ENCODE results near the gene KCTD16. TPM values are rescaled to one million over a fixed set of nuclear protein-coding genes. Genes with fewer than 3 reads are reported as not detected.

Gene KCTD16
- total RNA-seq: 0.10 and 0.18 TPM in 2 replicates

DNA sequence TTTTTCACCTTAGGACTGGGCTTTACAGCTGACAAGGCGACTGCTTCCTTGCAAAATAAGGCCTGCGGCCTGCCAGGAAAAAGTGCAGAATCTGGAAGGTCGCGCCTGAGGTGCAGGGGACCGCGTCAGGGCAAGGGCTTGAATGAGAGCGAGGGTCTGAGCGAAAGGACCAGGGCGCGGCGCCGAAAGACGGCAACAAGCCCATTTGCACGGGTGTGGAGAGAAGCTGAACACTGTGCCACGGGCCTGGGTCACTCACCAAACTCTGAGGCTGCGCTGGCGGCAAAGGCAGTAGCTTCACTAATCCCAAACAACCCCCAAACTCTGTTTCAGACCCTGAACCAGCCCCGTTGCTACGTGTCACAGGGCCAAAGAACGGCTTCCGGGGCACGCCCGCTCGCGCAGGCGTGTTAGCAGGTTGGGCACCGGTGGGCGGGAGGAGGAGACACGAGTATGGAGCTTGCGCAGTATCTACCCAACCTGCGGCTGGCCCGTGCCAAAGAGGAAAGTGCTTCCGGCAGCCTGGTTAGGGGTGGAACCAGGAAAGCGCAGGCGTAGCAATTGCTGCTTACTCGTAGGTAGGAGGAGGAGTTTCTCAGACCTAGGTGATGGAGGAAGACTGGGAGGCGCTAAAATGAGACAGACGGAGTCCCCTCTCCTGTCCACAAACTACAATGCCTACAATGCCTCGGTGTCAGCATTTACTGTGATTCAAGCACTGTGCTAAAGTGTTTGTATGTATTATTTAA is at the start of gene KCTD16, which contains the start of gene YIPF5:
TSS of gene KCTD16 (plus strand) at position 598 of the 749 bp plus-strand sequence.
TSS of gene YIPF5 (minus strand) at position 384 of the 749 bp plus-strand sequence. CDS start 704 bp downstream, outside the sequence.
- DNase-seq (ENCODE audit: extremely low read depth, low read depth, low spot score): peak; percentile 81

DNA sequence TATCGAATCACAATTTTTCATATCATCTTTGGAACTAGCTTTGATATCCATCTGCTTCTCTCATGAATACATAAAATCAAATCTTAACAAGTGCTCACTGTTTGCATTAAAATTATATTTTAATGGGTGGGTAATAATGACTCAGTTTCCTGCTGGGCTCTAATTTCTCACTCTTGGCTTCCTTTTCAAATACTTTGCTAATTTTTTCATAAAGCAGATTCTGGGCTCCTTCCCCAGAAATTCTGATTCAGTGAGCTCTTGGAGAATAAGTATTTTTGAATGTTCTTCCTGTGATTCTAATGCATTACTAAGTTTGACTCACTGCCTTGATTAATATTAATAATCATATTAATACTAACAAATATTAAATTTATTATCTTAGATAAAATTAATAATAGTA is 49.1 kb upstream of the KCTD16 start:
- peak; percentile 10 for DNase-seq (ENCODE audit: extremely low read depth, low read depth, low spot score)

GRCh38 chr5:144122081-144122480 is 48.6 kb upstream of the KCTD16 start:
- DNase-seq (ENCODE audit: extremely low read depth, low read depth, low spot score): no peak

DNA sequence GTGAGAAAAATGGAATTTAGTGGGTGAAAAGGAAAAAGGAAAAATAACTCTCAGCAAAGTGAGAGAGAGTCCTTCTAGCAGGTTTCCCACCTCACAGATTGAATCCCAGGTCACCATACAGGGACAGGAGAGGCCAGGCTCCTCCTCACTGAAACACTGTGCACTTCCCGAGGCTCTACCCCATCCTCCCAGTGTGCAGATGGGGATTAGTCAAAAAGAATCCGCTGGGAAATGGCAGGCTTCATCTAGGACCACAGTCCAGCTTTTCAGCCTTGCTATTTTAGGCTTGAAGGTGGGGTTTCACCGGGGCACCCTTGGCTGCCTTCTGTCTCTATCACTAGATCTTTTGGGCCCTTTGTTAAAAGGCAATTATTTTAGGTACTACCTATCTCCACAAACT is 48.0 kb upstream of the KCTD16 start:
- no peak for DNase-seq (ENCODE audit: extremely low read depth, low read depth, low spot score)

- DNase-seq (ENCODE audit: extremely low read depth, low read depth, low spot score): no peak
These were observed 45.4 kb upstream of the KCTD16 start for GRCh38 chr5:144125163-144125726.

DNA sequence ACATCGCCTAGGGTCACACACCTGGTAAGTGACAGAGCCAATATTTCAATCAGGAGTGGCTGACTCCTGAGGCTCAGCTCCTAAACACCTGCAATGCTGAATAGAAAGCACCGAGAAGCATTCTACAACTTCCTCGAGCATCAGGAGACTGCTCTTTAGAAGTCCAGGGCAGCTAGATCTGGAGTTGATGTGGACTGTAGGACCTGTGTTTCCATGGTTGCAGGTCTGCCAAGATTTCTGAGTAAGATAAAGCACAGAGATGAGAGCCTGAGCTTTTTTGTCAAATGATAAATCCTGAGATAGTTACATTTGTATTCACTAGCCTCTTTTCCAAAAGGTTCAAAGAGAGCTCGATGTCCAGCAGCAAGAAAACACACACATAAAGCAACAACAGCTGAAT is 44.0 kb upstream of the KCTD16 start:
- no peak for DNase-seq (ENCODE audit: extremely low read depth, low read depth, low spot score)

DNA sequence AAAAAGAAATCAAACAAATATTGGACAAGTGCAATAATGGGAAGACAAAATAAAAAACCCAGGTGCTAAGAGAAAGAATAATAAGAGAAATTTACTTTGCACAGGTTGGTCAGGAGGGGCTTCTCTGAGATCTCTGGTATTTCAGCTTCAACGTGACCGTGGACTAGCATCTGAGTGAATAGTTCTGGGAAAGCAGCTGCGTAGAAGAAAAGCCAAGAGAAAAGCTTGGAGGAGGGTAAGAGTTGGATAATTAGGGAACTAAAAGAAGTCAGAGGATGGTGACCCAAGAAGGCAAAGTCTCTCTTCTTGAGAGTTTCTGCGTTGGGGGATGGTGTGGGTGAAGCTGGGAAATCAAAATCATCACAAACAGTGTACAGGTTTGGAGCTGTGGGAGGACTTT is 41.8 kb upstream of the KCTD16 start:
- DNase-seq (ENCODE audit: extremely low read depth, low read depth, low spot score): no peak

DNA sequence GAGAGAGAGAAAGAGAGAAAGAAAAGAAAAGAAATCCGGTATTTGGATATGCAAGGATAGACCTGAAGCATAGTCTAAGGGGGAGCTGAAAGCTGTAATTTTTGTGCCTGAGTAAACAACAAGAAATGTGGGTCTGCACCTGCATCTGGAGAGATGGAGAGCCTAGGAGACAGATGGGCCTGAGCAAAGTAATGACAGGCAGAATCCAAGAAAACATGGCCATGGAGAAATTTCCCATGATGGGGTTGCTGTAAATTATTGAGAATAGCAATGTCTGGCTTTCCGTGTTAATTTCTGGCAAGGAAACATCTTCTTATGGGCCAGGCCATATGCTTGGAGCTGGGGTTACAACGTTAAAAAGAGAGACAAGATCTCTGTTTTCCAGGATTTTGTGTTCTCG is 40.4 kb upstream of the KCTD16 start:
- no peak for DNase-seq (ENCODE audit: extremely low read depth, low read depth, low spot score)

- no peak for DNase-seq (ENCODE audit: extremely low read depth, low read depth, low spot score)
These were observed 39.4 kb upstream of the KCTD16 start for GRCh38 chr5:144131261-144131660.

- no peak for DNase-seq (ENCODE audit: extremely low read depth, low read depth, low spot score)
These were observed 37.5 kb upstream of the KCTD16 start for GRCh38 chr5:144133050-144133633.

GRCh38 chr5:144134194-144134826 is 36.4 kb upstream of the KCTD16 start:
- no peak for DNase-seq (ENCODE audit: extremely low read depth, low read depth, low spot score)

GRCh38 chr5:144135113-144135762 is 35.4 kb upstream of the KCTD16 start:
- no peak for DNase-seq (ENCODE audit: extremely low read depth, low read depth, low spot score)

DNA sequence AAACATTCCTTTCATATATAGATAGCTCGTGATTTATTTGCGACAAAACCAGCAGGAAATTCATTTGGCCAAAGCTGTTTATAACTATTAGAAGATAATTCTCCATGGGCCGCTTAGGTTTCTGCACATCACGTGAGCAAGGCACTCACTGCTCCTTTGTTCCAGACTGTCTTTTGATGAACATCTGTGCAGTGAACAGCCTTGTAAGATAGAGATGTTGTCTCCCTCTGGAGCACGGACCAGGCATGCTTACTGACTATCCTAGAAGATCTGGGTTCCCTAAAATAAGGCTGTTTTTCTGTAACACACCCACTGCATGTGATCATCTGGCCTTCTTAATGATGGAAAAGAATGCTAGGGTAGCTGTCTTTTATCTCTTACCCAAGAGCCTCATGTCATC is 31.1 kb upstream of the KCTD16 start:
- no peak for DNase-seq (ENCODE audit: extremely low read depth, low read depth, low spot score)

- DNase-seq (ENCODE audit: extremely low read depth, low read depth, low spot score): no peak
These were observed 29.1 kb upstream of the KCTD16 start for GRCh38 chr5:144141585-144141984.

- no peak for DNase-seq (ENCODE audit: extremely low read depth, low read depth, low spot score)
These were observed 28.4 kb upstream of the KCTD16 start for GRCh38 chr5:144142139-144142823.

- DNase-seq (ENCODE audit: extremely low read depth, low read depth, low spot score): no peak
These were observed 27.9 kb upstream of the KCTD16 start for GRCh38 chr5:144142824-144143162.

DNA sequence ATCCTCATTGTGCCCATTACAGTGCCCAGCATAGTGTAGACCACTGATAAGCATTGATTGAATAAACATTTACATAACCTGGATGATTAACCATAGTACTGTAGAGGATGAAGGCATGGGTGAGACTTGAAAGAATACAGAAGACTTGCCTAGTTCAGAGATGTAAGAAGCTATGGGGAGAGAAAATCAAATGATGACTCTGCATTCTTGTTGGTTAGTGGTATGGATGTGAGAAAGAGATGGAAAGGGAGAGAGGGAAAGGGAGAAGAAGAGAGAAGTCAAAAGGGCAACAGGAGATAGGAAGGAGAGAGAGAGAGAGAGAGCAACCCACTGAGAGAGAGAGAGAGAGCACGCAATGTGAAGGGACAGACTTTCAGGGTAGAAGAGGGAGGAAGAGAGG is 27.0 kb upstream of the KCTD16 start:
- DNase-seq (ENCODE audit: extremely low read depth, low read depth, low spot score): no peak

DNA sequence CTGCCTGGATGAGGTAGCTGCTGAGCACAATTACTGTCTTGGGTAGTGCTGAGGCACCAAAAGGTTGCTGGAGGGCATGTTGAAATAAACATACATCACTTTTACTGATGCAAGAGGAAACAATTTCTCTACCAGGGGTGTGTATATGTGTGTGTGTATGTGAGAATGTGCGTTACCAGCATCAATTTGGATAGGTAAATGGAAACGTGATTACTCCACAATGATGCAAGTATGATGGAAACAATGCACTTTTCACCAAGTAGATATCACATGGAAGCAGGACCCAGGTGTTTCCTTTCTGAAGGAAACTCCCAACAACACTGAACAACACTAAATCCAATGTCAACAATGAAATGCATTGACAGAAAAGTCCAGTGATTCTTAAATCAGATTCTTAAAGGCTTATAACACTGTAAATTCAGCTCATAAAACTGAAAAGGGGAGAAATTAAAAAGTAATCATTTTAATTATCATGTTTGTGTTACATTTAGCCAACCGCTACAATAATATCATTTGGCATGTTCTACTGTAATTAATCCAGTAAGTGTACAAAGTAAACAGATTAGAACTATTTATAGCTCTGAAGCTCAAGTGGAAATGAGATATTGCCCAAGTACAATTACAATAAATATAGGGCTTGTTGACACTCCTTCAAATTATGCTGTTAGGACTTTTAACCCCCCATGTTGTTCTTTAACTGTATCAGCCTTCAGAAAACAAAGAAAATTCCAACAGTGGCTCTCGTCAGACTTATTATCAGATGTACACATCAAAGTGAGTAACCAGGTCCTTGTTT is 25.5 kb upstream of the KCTD16 start:
- peak; percentile 96 for DNase-seq (ENCODE audit: extremely low read depth, low read depth, low spot score)

DNA sequence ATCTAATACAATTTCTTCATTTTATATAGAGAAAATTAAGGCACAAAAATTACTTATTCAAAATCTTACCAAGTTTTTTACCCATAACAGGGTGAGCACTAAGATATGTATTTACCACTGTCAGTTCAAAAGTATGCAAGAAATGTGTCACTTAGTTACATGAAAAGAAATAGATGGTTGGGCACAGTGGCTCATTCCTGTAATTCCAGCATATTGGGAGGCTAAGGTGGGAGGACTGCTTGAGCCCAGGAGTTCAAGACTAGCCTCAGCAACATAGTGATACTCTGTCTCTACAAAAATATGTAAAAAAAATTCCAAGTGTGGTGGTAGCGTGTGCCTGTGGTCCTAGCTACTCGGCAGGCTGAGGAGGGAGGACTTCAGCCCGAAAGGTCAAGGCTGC is 19.6 kb upstream of the KCTD16 start:
- DNase-seq (ENCODE audit: extremely low read depth, low read depth, low spot score): no peak

GRCh38 chr5:144156767-144157171 is 13.9 kb upstream of the KCTD16 start:
- no peak for DNase-seq (ENCODE audit: extremely low read depth, low read depth, low spot score)

Measured in glomerular endothelial cell (primary cell).